ENCODE measurements around the gene SLC14A1.

- no peak for TF ChIP-seq CTCF (optimal IDR thresholded peaks at IDR 0.05 in 1 of 3, IDR thresholded peaks at IDR 0.05 in 1 of 3, conservative IDR thresholded peaks at IDR 0.05 in 1 of 3; ENCODE audit: extremely low read depth in 1 of 3, insufficient read depth in 2 of 3, low read length in 3 of 3)
- no peak for TF ChIP-seq EZH2 (IDR thresholded peaks at IDR 0.05; ENCODE audit: low read length)
Observed at GRCh38 chr18:45748501-45748900, 24.5 kb downstream of the SLC14A1 start.
